RPMI8226 (cell line): ENCODE data around the gene SLC5A9.

Experiments
- DNase-seq: peaks from one replicate; pipeline ENCODE4 v3.0.0-alpha.2; 2015

SLC5A9 gene

GRCh38 chr1:48214820-48215219 is 7.7 kb upstream of the SLC5A9 start:
- DNase-seq, result no peak

- DNase-seq, result no peak
Observed at GRCh38 chr1:48215222-48215621, 7.3 kb upstream of the SLC5A9 start.

GRCh38 chr1:48215889-48216288 is 6.6 kb upstream of the SLC5A9 start:
- no peak for DNase-seq

GRCh38 chr1:48216313-48216712 is 6.2 kb upstream of the SLC5A9 start:
- DNase-seq, result no peak

GRCh38 chr1:48216941-48217340 is 5.6 kb upstream of the SLC5A9 start:
- no peak for DNase-seq

- no peak for DNase-seq
Observed at GRCh38 chr1:48217856-48218255, 4.7 kb upstream of the SLC5A9 start.

GRCh38 chr1:48219803-48220202 is 2.7 kb upstream of the SLC5A9 start:
- no peak for DNase-seq

GRCh38 chr1:48221122-48221521 is 1.4 kb upstream of the SLC5A9 start:
- DNase-seq, result no peak

GRCh38 chr1:48221657-48222056 is 859 bp upstream of the SLC5A9 start:
- no peak for DNase-seq

- DNase-seq, result no peak
Observed at GRCh38 chr1:48223366-48224240, 1.1 kb downstream of the SLC5A9 start.

- DNase-seq, result no peak
Observed at GRCh38 chr1:48224791-48225190, 2.3 kb downstream of the SLC5A9 start.

GRCh38 chr1:48225579-48225978 is 3.1 kb downstream of the SLC5A9 start:
- DNase-seq, result no peak

- DNase-seq, result no peak
Observed at GRCh38 chr1:48227165-48228013, 4.9 kb downstream of the SLC5A9 start.

GRCh38 chr1:48228156-48228555 is 5.6 kb downstream of the SLC5A9 start:
- peak; percentile 14 for DNase-seq

GRCh38 chr1:48229317-48229716 is 6.8 kb downstream of the SLC5A9 start:
- DNase-seq, result peak; percentile 7

- DNase-seq, result no peak
Observed at GRCh38 chr1:48230236-48230635, 7.7 kb downstream of the SLC5A9 start.

- no peak for DNase-seq
Observed at GRCh38 chr1:48232722-48233121, 10.2 kb downstream of the SLC5A9 start.

GRCh38 chr1:48233666-48234485 is 11.4 kb downstream of the SLC5A9 start:
- no peak for DNase-seq

- DNase-seq, result no peak
Observed at GRCh38 chr1:48235652-48236051, 13.1 kb downstream of the SLC5A9 start.

- peak; percentile 35 for DNase-seq
Observed at GRCh38 chr1:48236716-48237470, 14.4 kb downstream of the SLC5A9 start.

- DNase-seq, result no peak
Observed at GRCh38 chr1:48242141-48242736, 19.7 kb downstream of the SLC5A9 start.

- DNase-seq, result no peak
Observed at GRCh38 chr1:48245106-48245505, 22.6 kb downstream of the SLC5A9 start.
